PC-3 (cell line): ENCODE measurements around the gene TMEM214. TPM values are rescaled to one million over a fixed set of nuclear protein-coding genes. Genes with fewer than 3 reads are reported as not detected.

Experiments used
- ATAC-seq: fragments of 200-7000 bp; cut with Tn5 transposase; 2 replicates; pipeline ENCODE4 v1.9.1; 2020; ENCODE audit warnings: mild to moderate bottlenecking, moderate library complexity
- BruUV-seq: library from RNA; stranded (reverse); fragments of 400-500 nt; replicated peaks from 2 replicates; lab custom pipeline; 2021; lab: Mats Ljungman, UMichigan
- CTCF ChIA-PET: fragments of 300-600 bp; sonication (Branson Sonifier 250); formaldehyde crosslinking; loops from one replicate; lab custom pipeline; 2022; ENCODE audit warnings: antibody characterized with exemption; lab: Charles Lee
- POLR2A ChIA-PET: fragments of 300-600 bp; sonication (Branson Sonifier 250); formaldehyde crosslinking; loops from one replicate; lab custom pipeline; 2022; ENCODE audit warnings: antibody characterized with exemption; ENCODE audit not compliant: unreplicated experiment; lab: Charles Lee
- DNase-seq: peaks from one replicate; pipeline ENCODE4 v3.0.0-alpha.2; 2015
- H2AFZ ChIP-seq: fragments of 300-600 bp; sonication (generic); 2 replicates; pipeline ENCODE4 v1.6.0; 2016; ENCODE audit warnings: antibody characterized with exemption, low read length
- H3F3A ChIP-seq: fragments of 300-600 bp; sonication (generic); one replicate; pipeline ENCODE4 v1.6.0; 2017; ENCODE audit warnings: antibody characterized with exemption, low read length, control low read depth, mild to moderate bottlenecking; ENCODE audit not compliant: unreplicated experiment
- H3K27ac ChIP-seq: fragments of 300-600 bp; sonication (generic); 2 replicates; pipeline ENCODE4 v1.5.1; 2016; ENCODE audit warnings: mild to moderate bottlenecking, low read length
- H3K27me3 ChIP-seq: fragments of 300-600 bp; sonication (generic); 2 replicates; pipeline ENCODE4 v1.6.1; 2016; ENCODE audit warnings: low read length, mixed read lengths
- H3K36me3 ChIP-seq: fragments of 300-600 bp; sonication (generic); 2 replicates; pipeline ENCODE4 v1.6.1; 2016; ENCODE audit warnings: low read depth, mixed run types, low read length, mixed read lengths
- H3K4me1 ChIP-seq: fragments of 300-600 bp; sonication (generic); 2 replicates; pipeline ENCODE4 v1.5.1; 2016; ENCODE audit warnings: low read length; ENCODE audit not compliant: insufficient read depth
- H3K4me2 ChIP-seq: fragments of 300-600 bp; sonication (generic); 2 replicates; pipeline ENCODE4 v1.6.0; 2016; ENCODE audit warnings: low read length
- H3K4me3 ChIP-seq: fragments of 300-600 bp; sonication (generic); 2 replicates; pipeline ENCODE4 v1.5.1; 2016; ENCODE audit warnings: mild to moderate bottlenecking, low read length, mixed read lengths
- H3K79me2 ChIP-seq: fragments of 300-600 bp; sonication (generic); 2 replicates; pipeline ENCODE4 v1.6.1; 2017; ENCODE audit warnings: low read length, mixed read lengths
- H3K9ac ChIP-seq: fragments of 300-600 bp; sonication (generic); 2 replicates; pipeline ENCODE4 v1.6.0; 2016; ENCODE audit warnings: mild to moderate bottlenecking, low read length
- H3K9me2 ChIP-seq: fragments of 300-600 bp; sonication (generic); replicated peaks from 2 replicates; pipeline ENCODE4 v1.6.1; 2016; ENCODE audit warnings: mixed run types, low read length, mixed read lengths
- H3K9me3 ChIP-seq: fragments of 300-600 bp; sonication (generic); 2 replicates; pipeline ENCODE4 v1.6.1; 2016; ENCODE audit warnings: low read length, mixed read lengths
- H4K20me1 ChIP-seq: fragments of 300-600 bp; sonication (generic); 2 replicates; pipeline ENCODE4 v1.6.1; 2016; ENCODE audit warnings: low read length, mixed read lengths
- EZH2 ChIP-seq: fragments of 300-600 bp; sonication (generic); IDR thresholded peaks from one replicate; pipeline ENCODE4 v1.6.1; 2017; ENCODE audit warnings: antibody characterized with exemption, mild to moderate bottlenecking, low read length; ENCODE audit not compliant: unreplicated experiment
- EZH2phosphoT487 ChIP-seq: fragments of 300-600 bp; sonication (generic); IDR thresholded peaks from 2 replicates; pipeline ENCODE4 v1.6.1; 2018; ENCODE audit warnings: mild to moderate bottlenecking, antibody characterized with exemption, low read length, borderline replicate concordance
- intact Hi-C: fragments of 100-400 bp; cut with micrococcal nuclease; formaldehyde crosslinking; loops from 2 replicates; pipeline ENCODE4 v1.9.0; 2023
- total RNA-seq: library from RNA; depleted of rRNA; stranded (reverse); fragments of >200 nt; gene quantifications from 2 replicates; pipeline ENCODE4 v1.2.3, GENCODE V29; 2014; rRNA removed
- TF ChIP-seq, protein P1 (sequence below): fragments of 300-600 bp; sonication (generic); conservative IDR thresholded peaks from 2 replicates; pipeline ENCODE4 v1.5.1; 2017; ENCODE audit warnings: antibody characterized with exemption, low read depth, mild to moderate bottlenecking, low read length

The TMEM214 gene
- total RNA-seq, 1 experiment from 2014 or later = 43.0 TPM

DNA sequence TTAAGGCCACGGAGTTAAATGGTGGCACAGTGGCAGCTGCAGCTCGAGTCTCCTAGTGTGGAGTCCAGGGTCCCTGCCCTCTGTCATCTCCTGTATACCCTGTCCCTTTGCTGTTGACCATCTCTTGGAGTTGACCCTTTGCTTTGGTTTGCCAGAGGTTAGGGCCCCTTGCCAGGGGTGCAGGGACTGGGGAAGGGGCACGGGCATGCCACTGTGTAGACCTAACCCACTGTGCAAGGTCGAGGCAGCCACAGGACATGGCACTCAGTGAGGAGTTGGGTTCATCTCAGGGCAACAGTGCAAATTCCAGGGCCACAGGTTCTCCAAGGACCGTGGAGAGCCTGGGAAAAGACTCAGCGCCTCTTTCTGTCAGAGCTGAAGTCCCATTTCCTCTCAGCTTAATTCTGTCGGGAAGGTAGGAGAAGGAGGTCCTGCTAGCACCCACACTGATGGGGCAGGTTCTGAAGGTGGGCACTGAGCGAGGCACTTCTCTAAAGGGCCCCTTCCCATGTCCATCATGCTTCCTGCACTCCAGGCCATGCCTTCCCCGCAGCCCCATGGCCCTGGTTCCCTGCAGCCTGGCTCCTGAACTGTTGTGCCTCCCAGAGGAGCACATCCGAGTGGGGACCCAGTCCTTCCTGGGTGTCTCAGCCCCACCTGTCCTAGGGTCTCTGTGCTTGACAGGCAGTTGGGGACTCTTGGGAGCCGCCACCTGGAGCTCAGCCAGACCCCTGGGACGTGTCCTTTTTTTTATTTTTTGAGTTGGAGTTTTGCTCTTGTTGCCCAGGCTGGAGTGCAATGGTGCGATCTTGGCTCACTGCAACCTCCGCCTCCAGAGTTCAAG lies 56.6 kb downstream of the TMEM214 start:
- Histone ChIP-seq H2AFZ (no peak overlapping the region), H3K36me3 (no peaks in the 10 kb centered on the region), H3K79me2 (no peaks in the 10 kb centered on the region), H3K4me1 (peaks cover 14% of the 10 kb centered on the region; the same call in 1 of the 2 replicates), H3K27me3 (no peaks in the 10 kb centered on the region), H4K20me1 (no peaks in the 10 kb centered on the region), H3K9me3 (no peaks in the 10 kb centered on the region), H3F3A (no peaks in the 10 kb centered on the region), H3K9ac (no peak overlapping the region), H3K27ac (no peak overlapping the region), H3K4me3 (no peak overlapping the region), H3K4me2 (no peak overlapping the region), H3K9me2 (no peaks in the 10 kb centered on the region)
- no peak for ATAC-seq
- ChIA-PET POLR2A (no interaction called here), CTCF (interaction anchor here (0.7 kb wide), 1 partner anchor 167 kb away, joined by 3 read pairs; no protein-coding TSS in a partner anchor)
- DNase-seq = no peak
- BruUV-seq = no TSS peak
- intact Hi-C loops = no loop called here
- no peak for TF ChIP-seq EZH2
- TF ChIP-seq, protein P1, sequence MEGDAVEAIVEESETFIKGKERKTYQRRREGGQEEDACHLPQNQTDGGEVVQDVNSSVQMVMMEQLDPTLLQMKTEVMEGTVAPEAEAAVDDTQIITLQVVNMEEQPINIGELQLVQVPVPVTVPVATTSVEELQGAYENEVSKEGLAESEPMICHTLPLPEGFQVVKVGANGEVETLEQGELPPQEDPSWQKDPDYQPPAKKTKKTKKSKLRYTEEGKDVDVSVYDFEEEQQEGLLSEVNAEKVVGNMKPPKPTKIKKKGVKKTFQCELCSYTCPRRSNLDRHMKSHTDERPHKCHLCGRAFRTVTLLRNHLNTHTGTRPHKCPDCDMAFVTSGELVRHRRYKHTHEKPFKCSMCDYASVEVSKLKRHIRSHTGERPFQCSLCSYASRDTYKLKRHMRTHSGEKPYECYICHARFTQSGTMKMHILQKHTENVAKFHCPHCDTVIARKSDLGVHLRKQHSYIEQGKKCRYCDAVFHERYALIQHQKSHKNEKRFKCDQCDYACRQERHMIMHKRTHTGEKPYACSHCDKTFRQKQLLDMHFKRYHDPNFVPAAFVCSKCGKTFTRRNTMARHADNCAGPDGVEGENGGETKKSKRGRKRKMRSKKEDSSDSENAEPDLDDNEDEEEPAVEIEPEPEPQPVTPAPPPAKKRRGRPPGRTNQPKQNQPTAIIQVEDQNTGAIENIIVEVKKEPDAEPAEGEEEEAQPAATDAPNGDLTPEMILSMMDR = no peak
- TF ChIP-seq EZH2phosphoT487 = no peak

Other genes with a start within 250 kb of the TMEM214 start
- gene CENPA, start 246.9 kb upstream of the TMEM214 start, total RNA-seq = 40.8 and 42.4 TPM in 2 replicates
- not detected in 2 replicates for gene DPYSL5, start 184.8 kb upstream of the TMEM214 start, total RNA-seq
- 11.9 and 15.6 TPM in 2 replicates for gene MAPRE3, start 62.3 kb upstream of the TMEM214 start, total RNA-seq
- 14.1 and 19.2 TPM in 2 replicates for gene AGBL5, start 18.7 kb downstream of the TMEM214 start, total RNA-seq
- gene OST4, start 38.7 kb downstream of the TMEM214 start, total RNA-seq = 244 and 258 TPM in 2 replicates
- 0.69 and 0.75 TPM in 2 replicates for gene EMILIN1, start 45.6 kb downstream of the TMEM214 start, total RNA-seq
- 10.6 and 11.0 TPM in 2 replicates for gene KHK, start 53.8 kb downstream of the TMEM214 start, total RNA-seq
- 18.7 and 22.6 TPM in 2 replicates for gene CGREF1, start 86.2 kb downstream of the TMEM214 start, total RNA-seq
- gene ABHD1, start 90.8 kb downstream of the TMEM214 start, total RNA-seq = 0.36 TPM in 1 of 2 replicates, not detected in the other
- 85.6 and 103 TPM in 2 replicates for gene PREB, start 101.7 kb downstream of the TMEM214 start, total RNA-seq
- not detected in 2 replicates for gene PRR30, start 106.4 kb downstream of the TMEM214 start, total RNA-seq
- gene TCF23, start 116.0 kb downstream of the TMEM214 start, total RNA-seq = not detected in 2 replicates
- gene ATRAID, start 179.1 kb downstream of the TMEM214 start, total RNA-seq = 111 and 130 TPM in 2 replicates
- 46.0 and 48.1 TPM in 2 replicates for gene SLC5A6, start 179.3 kb downstream of the TMEM214 start, total RNA-seq
- gene CAD, start 184.4 kb downstream of the TMEM214 start, total RNA-seq = 85.9 and 121 TPM in 2 replicates
- gene SLC30A3, start 230.1 kb downstream of the TMEM214 start, total RNA-seq = 0.36 TPM in 1 of 2 replicates, not detected in the other
- not detected in 2 replicates for gene DNAJC5G, start 242.5 kb downstream of the TMEM214 start, total RNA-seq
- gene TRIM54, start 249.5 kb downstream of the TMEM214 start, total RNA-seq = 0.51 and 1.6 TPM in 2 replicates